HepG2 (cell line): ENCODE results near the gene AGXT. TPM values are rescaled to one million over a fixed set of nuclear protein-coding genes. Genes with fewer than 3 reads are reported as not detected.

Experiments
- ATAD3A ChIP-seq: sonication (generic); formaldehyde crosslinking; IDR thresholded peaks from 2 replicates; pipeline ENCODE4 v1.4.0; 2020; ENCODE audit warnings: missing genetic modification reagents
- CENPT ChIP-seq: sonication (generic); formaldehyde crosslinking; IDR thresholded peaks from 2 replicates; pipeline ENCODE4 v1.8.0; 2022; ENCODE audit warnings: low read depth, mild to moderate bottlenecking, moderate library complexity, missing genetic modification reagents
- CHD4 ChIP-seq: fragments of 200-600 bp; sonication (generic); IDR thresholded peaks from 2 replicates; pipeline ENCODE4 v1.7.0; 2017; ENCODE audit warnings: mild to moderate bottlenecking, low read length, borderline replicate concordance
- FUBP1 ChIP-seq: sonication (generic); formaldehyde crosslinking; IDR thresholded peaks from 2 replicates; pipeline ENCODE4 v1.5.1; 2020; ENCODE audit warnings: missing genetic modification reagents, mild to moderate bottlenecking, borderline replicate concordance
- KLF13 ChIP-seq: sonication (generic); formaldehyde crosslinking; IDR thresholded peaks from 2 replicates; pipeline ENCODE4 v1.4.0; 2020; ENCODE audit warnings: mild to moderate bottlenecking, missing genetic modification reagents
- MBD4 ChIP-seq: IDR thresholded peaks from 2 replicates; pipeline ENCODE4 v1.6.1; 2012; ENCODE audit warnings: low read length, inconsistent platforms, borderline replicate concordance
- ZNF138 ChIP-seq: sonication (generic); formaldehyde crosslinking; IDR thresholded peaks from 2 replicates; pipeline ENCODE4 v1.5.0; 2020; ENCODE audit warnings: mild to moderate bottlenecking, low read depth, missing genetic modification reagents
- ZNF292 ChIP-seq: sonication (generic); formaldehyde crosslinking; IDR thresholded peaks from 2 replicates; pipeline ENCODE4 v1.8.1; 2022; ENCODE audit warnings: mild to moderate bottlenecking, low read depth, missing genetic modification reagents, borderline replicate concordance
- ZNF337 ChIP-seq: sonication (generic); formaldehyde crosslinking; IDR thresholded peaks from 2 replicates; pipeline ENCODE4 v1.5.1; 2020; ENCODE audit warnings: missing genetic modification reagents, low read depth, mild to moderate bottlenecking, borderline replicate concordance
- ZNF501 ChIP-seq: sonication (generic); formaldehyde crosslinking; IDR thresholded peaks from 2 replicates; pipeline ENCODE4 v1.5.1; 2020; ENCODE audit warnings: mild to moderate bottlenecking, moderate library complexity, missing genetic modification reagents
- ZNF703 ChIP-seq: sonication (generic); formaldehyde crosslinking; IDR thresholded peaks from 2 replicates; pipeline ENCODE4 v1.5.1; 2020; ENCODE audit warnings: missing genetic modification reagents, mild to moderate bottlenecking, moderate library complexity, borderline replicate concordance
- polyA plus RNA-seq, 8 experiments: library from polyadenylated mRNA; depleted of rRNA in 3 of 8; stranded (reverse) in 7 of 8; unstranded in 1 of 8; fragments of >200 nt; fragmentation: Illumina TruSeq in 4 of 8; extraction: Trizol in 4 of 8; gene quantifications; 2 replicates each; pipeline versions ENCODE4 v1.2.1 to v1.2.3, GENCODE V29; 2011 to 2016; ENCODE audit warnings: low read depth in 4 of 8, missing spikeins in 1 of 8, mixed read lengths in 1 of 8; ENCODE audit not compliant: insufficient read depth in 1 of 8
- total RNA-seq, 5 experiments: library from RNA; depleted of rRNA; stranded (reverse); fragments of >200 nt; fragmentation: Illumina TruSeq; extraction: Trizol; gene quantifications; 2 replicates each; pipeline ENCODE4 v1.2.3, GENCODE V29; 2016; ENCODE audit warnings: low read depth in 1 of 5
- TF ChIP-seq, protein P1 (sequence below): sonication (generic); formaldehyde crosslinking; IDR thresholded peaks from 2 replicates; pipeline ENCODE4 v1.5.0; 2020; ENCODE audit warnings: missing genetic modification reagents
- TF ChIP-seq, protein P2 (sequence below), 2 experiments: sonication (generic) in 1 of 2; formaldehyde crosslinking in 1 of 2; IDR thresholded peaks; 2 replicates each; pipeline versions ENCODE4 v1.4.0 to v1.6.1; 2016 to 2020; ENCODE audit warnings: borderline replicate concordance in 1 of 2, low read depth in 1 of 2, mild to moderate bottlenecking in 1 of 2, missing genetic modification reagents in 1 of 2

Gene AGXT
- total and polyA plus RNA-seq, 2 of the 13 experiments (the other 11 are each of a cell fraction or from before 2014, with no cell fraction given), result 41.9 to 96.1 TPM

- TF ChIP-seq, protein P1, sequence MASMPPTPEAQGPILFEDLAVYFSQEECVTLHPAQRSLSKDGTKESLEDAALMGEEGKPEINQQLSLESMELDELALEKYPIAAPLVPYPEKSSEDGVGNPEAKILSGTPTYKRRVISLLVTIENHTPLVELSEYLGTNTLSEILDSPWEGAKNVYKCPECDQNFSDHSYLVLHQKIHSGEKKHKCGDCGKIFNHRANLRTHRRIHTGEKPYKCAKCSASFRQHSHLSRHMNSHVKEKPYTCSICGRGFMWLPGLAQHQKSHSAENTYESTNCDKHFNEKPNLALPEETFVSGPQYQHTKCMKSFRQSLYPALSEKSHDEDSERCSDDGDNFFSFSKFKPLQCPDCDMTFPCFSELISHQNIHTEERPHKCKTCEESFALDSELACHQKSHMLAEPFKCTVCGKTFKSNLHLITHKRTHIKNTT (CRISPR knock-in tag), result no peak
- TF ChIP-seq ZNF703 (CRISPR knock-in tag) (0 out of 2 replicates have a peak, but pooled peaks have one; percentile 26), ZNF337 (0 out of 2 replicates have a peak, but pooled peaks have one; percentile 60), FUBP1 (CRISPR knock-in tag) (0 out of 2 replicates have a peak, but pooled peaks have one; percentile 0), KLF13 (CRISPR knock-in tag) (0 out of 2 replicates have a peak, but pooled peaks have one; percentile 48), ATAD3A (CRISPR knock-in tag) (peak; percentile 88; the same call in 1 of the 2 replicates), CHD4 (0 out of 2 replicates have a peak, but pooled peaks have one; percentile 77), MBD4 (no peak), CENPT (CRISPR knock-in tag) (peak; percentile 77), ZNF138 (CRISPR knock-in tag) (no peak), ZNF501 (peak; percentile 2; the same call in 1 of the 2 replicates), ZNF292 (CRISPR knock-in tag) (no peak)
- TF ChIP-seq, protein P2, sequence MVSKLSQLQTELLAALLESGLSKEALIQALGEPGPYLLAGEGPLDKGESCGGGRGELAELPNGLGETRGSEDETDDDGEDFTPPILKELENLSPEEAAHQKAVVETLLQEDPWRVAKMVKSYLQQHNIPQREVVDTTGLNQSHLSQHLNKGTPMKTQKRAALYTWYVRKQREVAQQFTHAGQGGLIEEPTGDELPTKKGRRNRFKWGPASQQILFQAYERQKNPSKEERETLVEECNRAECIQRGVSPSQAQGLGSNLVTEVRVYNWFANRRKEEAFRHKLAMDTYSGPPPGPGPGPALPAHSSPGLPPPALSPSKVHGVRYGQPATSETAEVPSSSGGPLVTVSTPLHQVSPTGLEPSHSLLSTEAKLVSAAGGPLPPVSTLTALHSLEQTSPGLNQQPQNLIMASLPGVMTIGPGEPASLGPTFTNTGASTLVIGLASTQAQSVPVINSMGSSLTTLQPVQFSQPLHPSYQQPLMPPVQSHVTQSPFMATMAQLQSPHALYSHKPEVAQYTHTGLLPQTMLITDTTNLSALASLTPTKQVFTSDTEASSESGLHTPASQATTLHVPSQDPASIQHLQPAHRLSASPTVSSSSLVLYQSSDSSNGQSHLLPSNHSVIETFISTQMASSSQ (IDR thresholded peaks at IDR 0.05; ENCODE audit: low read depth), result no peak
- TF ChIP-seq, protein P2 (CRISPR knock-in tag; IDR thresholded peaks at IDR 0.05; ENCODE audit: borderline replicate concordance), result no peak
These were observed 7.4 kb downstream of the AGXT start (continued) for GRCh38 chr2:240876035-240876474.
